Mucosa of descending colon (tissue), 3 donors: Measurements from ENCODE around the gene ERGIC1. TPM values are rescaled to one million over a fixed set of nuclear protein-coding genes. Genes with fewer than 3 reads are reported as not detected.

Experiments used
- ATAC-seq: fragments of 200-7000 bp; cut with Tn5 transposase; one replicate; pipeline ENCODE4 v1.9.1; 2020; ENCODE audit warnings: mild to moderate bottlenecking, moderate library complexity
- DNase-seq, 3 donors: peaks; one replicate each; pipeline ENCODE4 v3.0.0-alpha.2; 2020
- H3K36me3 ChIP-seq: fragments of 200-600 bp; one replicate; pipeline ENCODE4 v1.8.0; 2021; ENCODE audit warnings: low read depth, mild to moderate bottlenecking
- H3K4me1 ChIP-seq: fragments of 200-600 bp; one replicate; pipeline ENCODE4 v1.8.0; 2021; ENCODE audit warnings: low read depth, mild to moderate bottlenecking
- H3K4me3 ChIP-seq: fragments of 200-600 bp; one replicate; pipeline ENCODE4 v1.8.0; 2021; ENCODE audit warnings: mild to moderate bottlenecking
- H3K9me3 ChIP-seq: fragments of 200-600 bp; one replicate; pipeline ENCODE4 v1.8.0; 2021; ENCODE audit warnings: mild to moderate bottlenecking
- CTCF ChIP-seq: fragments of 200-600 bp; IDR thresholded peaks from one replicate; pipeline ENCODE4 v1.8.0; 2022; ENCODE audit warnings: antibody characterized with exemption, mild to moderate bottlenecking
- intact Hi-C, 2 donors: fragments of 100-400 bp; cut with DNase I in 1 of 2; cut with micrococcal nuclease in 1 of 2; formaldehyde crosslinking; loops; one replicate each; pipeline versions ENCODE4 v1.11.0 to v1.11.1; 2022; cut with DNase I, micrococcal nuclease
- total RNA-seq, 3 donors: library from RNA; stranded (reverse); fragmentation: NEBNext Ultra II Directional in 2 of 3; extraction: Animal tissue kit (Norgen Biotek cat#: 25700) in 2 of 3; gene quantifications; one replicate each; pipeline versions ENCODE4 v1.2.1 to v1.2.4, GENCODE V29; 2021 to 2023
- donor health status: DM: no; HTN: no; CAD: no; lungs with moderate emphysema.
- donor health status: DM: no; HTN: no; CAD: no.
- donor health status: DM: no; HTN: yes; CAD: no.

Gene ERGIC1
- total RNA-seq, 3 donors from 2014 or later: 153 to 222 (median 199) TPM

- TF ChIP-seq CTCF: no peak
- Histone ChIP-seq H3K9me3 (no peaks in the 10 kb centered on the region), H3K4me1 (no peaks in the 10 kb centered on the region), H3K36me3 (no peaks in the 10 kb centered on the region), H3K4me3 (no peak overlapping the region)
- DNase-seq (no peak), ATAC-seq (no peak)
- intact Hi-C loops: no loop called here
These were observed 45.1 kb downstream of the ERGIC1 start for GRCh38 chr5:172878933-172879752.

- ATAC-seq (peak; percentile 61), DNase-seq (no peak)
- no peak overlapping the region for H3K4me3 ChIP-seq
- H3K9me3 ChIP-seq: no peaks in the 10 kb centered on the region
- no peaks in the 10 kb centered on the region for H3K4me1 ChIP-seq
- no peaks in the 10 kb centered on the region for H3K36me3 ChIP-seq
- intact Hi-C loops: no loop called here
- TF ChIP-seq CTCF: no peak
These were observed 47.8 kb downstream of the ERGIC1 start for GRCh38 chr5:172881691-172882370.

GRCh38 chr5:172883066-172883465 is 49.0 kb downstream of the ERGIC1 start:
- no peak for TF ChIP-seq CTCF
- no peaks in the 10 kb centered on the region for H3K36me3 ChIP-seq
- ATAC-seq: no peak
- H3K9me3 ChIP-seq: no peaks in the 10 kb centered on the region
- intact Hi-C loops: no loop called here
- no peak overlapping the region for H3K4me3 ChIP-seq
- H3K4me1 ChIP-seq: no peaks in the 10 kb centered on the region
- no peak for DNase-seq

GRCh38 chr5:172885597-172886340 is 51.7 kb downstream of the ERGIC1 start:
- H3K4me1 ChIP-seq: no peaks in the 10 kb centered on the region
- no peak for TF ChIP-seq CTCF

GRCh38 chr5:172886476-172886875 is 52.4 kb downstream of the ERGIC1 start:
- no peaks in the 10 kb centered on the region for H3K36me3 ChIP-seq
- H3K9me3 ChIP-seq: no peaks in the 10 kb centered on the region
- DNase-seq: no peak
- no peak for TF ChIP-seq CTCF
- intact Hi-C loops: no loop called here
- H3K4me1 ChIP-seq: no peaks in the 10 kb centered on the region
- H3K4me3 ChIP-seq: no peak overlapping the region
- ATAC-seq: no peak

More at GRCh38 chr5:172885597-172886340, 51.7 kb downstream of the ERGIC1 start:
- DNase-seq (no peak), ATAC-seq (peak; percentile 24)
- Histone ChIP-seq H3K36me3 (no peaks in the 10 kb centered on the region), H3K9me3 (no peaks in the 10 kb centered on the region), H3K4me3 (no peak overlapping the region)
- intact Hi-C loops: no loop called here
